K562 (cell line): ENCODE measurements around the gene TMEM245. TPM values are rescaled to one million over a fixed set of nuclear protein-coding genes. Genes with fewer than 3 reads are reported as not detected.

Experiments
- ATAC-seq: fragments of 200-7000 bp; cut with Tn5 transposase; 3 replicates; pipeline ENCODE4 v1.9.1; 2020; ENCODE audit warnings: moderate library complexity
- BruUV-seq: library from RNA; stranded (reverse); fragments of 400-500 nt; replicated peaks from 2 replicates; lab custom pipeline; 2021; lab: Mats Ljungman, UMichigan
- CTCF ChIA-PET: fragments of 300-600 bp; formaldehyde crosslinking; extraction: SDS; loops from one replicate; lab custom pipeline; 2021; ENCODE audit warnings: low intra/inter-chr PET ratio; lab: Yijun Ruan, JAX
- POLR2A ChIA-PET: fragments of 300-600, 350-650 bp; sonication (Branson Sonifier 250); formaldehyde crosslinking; extraction: SDS; loops from one replicate; lab custom pipeline; 2021; ENCODE audit warnings: antibody characterized with exemption, inconsistent platforms; lab: Yijun Ruan, JAX
- DNase-seq, 4 experiments: peaks; one replicate each; pipeline versions ENCODE4 v3.0.0 to v3.0.0-alpha.2; 2011 to 2018; ENCODE audit warnings: low spot score in 3 of 4, mixed read lengths in 3 of 4; ENCODE audit errors: extremely low read depth in 1 of 4
- FAIRE-seq: peaks from 2 replicates; lab custom pipeline; 2011; peaks lifted over from hg19 to GRCh38; lab: Jason Lieb, UNC
- H2AFZ ChIP-seq: 2 replicates; pipeline ENCODE4 v1.6.0; 2011; ENCODE audit warnings: low read depth, low read length, control low read depth, inconsistent platforms
- H3K27ac ChIP-seq: fragments of 200-600 bp; 3 replicates; pipeline ENCODE4 v1.8.0; 2011; ENCODE audit warnings: low read depth, mild to moderate bottlenecking, control low read depth, inconsistent platforms, low read length, moderate library complexity, mixed read lengths; ENCODE audit errors: extremely low read depth
- H3K27me3 ChIP-seq, 2 experiments: fragments of 300-600 bp in 1 of 2; 2 replicates in 1 of 2; 3 replicates in 1 of 2; pipeline versions ENCODE4 v1.6.0 to v1.8.0; 2011; ENCODE audit warnings: inconsistent platforms in 2 of 2, low read length in 2 of 2, mild to moderate bottlenecking in 1 of 2, mixed read lengths in 1 of 2, moderate library complexity in 1 of 2; ENCODE audit not compliant: control insufficient read depth in 2 of 2, insufficient read depth in 2 of 2
- H3K36me3 ChIP-seq: fragments of 300-600 bp; 3 replicates; pipeline ENCODE4 v1.8.0; 2011; ENCODE audit warnings: mild to moderate bottlenecking, low read length, inconsistent platforms; ENCODE audit not compliant: control insufficient read depth, insufficient read depth
- H3K4me1 ChIP-seq, 2 experiments: fragments of 200-600 bp in 1 of 2; replicated peaks in 1 of 2; 2 replicates in 1 of 2; 3 replicates in 1 of 2; pipeline versions ENCODE4 v1.5.1 to v1.8.0; 2011; ENCODE audit warnings: inconsistent platforms in 2 of 2, low read length in 2 of 2, mild to moderate bottlenecking in 1 of 2, mixed read lengths in 1 of 2, moderate library complexity in 1 of 2; ENCODE audit not compliant: control insufficient read depth in 2 of 2, insufficient read depth in 2 of 2
- H3K4me2 ChIP-seq: 2 replicates; pipeline ENCODE4 v1.6.1; 2011; ENCODE audit warnings: low read length, control low read depth, inconsistent platforms, mixed read lengths; ENCODE audit not compliant: insufficient read depth
- H3K4me3 ChIP-seq: fragments of 200-600 bp; sonication (generic), shearing (Covaris generic); 2 replicates; pipeline ENCODE4 v1.5.1; 2016; ENCODE audit warnings: control low read depth, inconsistent platforms
- H3K79me2 ChIP-seq: fragments of 200-600 bp; 3 replicates; pipeline ENCODE4 v1.8.0; 2011; ENCODE audit warnings: low read length, inconsistent platforms; ENCODE audit not compliant: control insufficient read depth, insufficient read depth
- H3K9ac ChIP-seq, 2 experiments: 2 replicates each; pipeline versions ENCODE4 v1.6.0 to v1.6.1; 2011; ENCODE audit warnings: low read depth in 2 of 2, low read length in 2 of 2, control low read depth in 1 of 2, inconsistent platforms in 1 of 2, mild to moderate bottlenecking in 1 of 2, mixed read lengths in 1 of 2; ENCODE audit not compliant: insufficient read depth in 1 of 2
- H3K9me1 ChIP-seq: one replicate; pipeline ENCODE4 v1.6.0; 2011; ENCODE audit warnings: inconsistent platforms, mild to moderate bottlenecking, low read length, moderate library complexity; ENCODE audit not compliant: control insufficient read depth, insufficient read depth
- H3K9me3 ChIP-seq: replicated peaks from 2 replicates; pipeline ENCODE4 v1.5.1; 2011; ENCODE audit warnings: low read depth, low read length, inconsistent platforms; ENCODE audit not compliant: control insufficient read depth, insufficient read depth
- H4K20me1 ChIP-seq: replicated peaks from 2 replicates; pipeline ENCODE4 v1.6.1; 2011; ENCODE audit warnings: low read length, inconsistent platforms, mixed read lengths; ENCODE audit not compliant: control insufficient read depth, insufficient read depth
- GTF2B ChIP-seq: IDR thresholded peaks from 2 replicates; pipeline ENCODE4 v1.6.1; 2011; ENCODE audit not compliant: insufficient read length; ENCODE audit errors: extremely low read depth
- NELFE ChIP-seq: IDR thresholded peaks from 2 replicates; pipeline ENCODE4 v1.6.1; 2011; ENCODE audit warnings: mild to moderate bottlenecking; ENCODE audit not compliant: insufficient read depth, insufficient read length
- TAF1 ChIP-seq: IDR thresholded peaks from 2 replicates; pipeline ENCODE4 v1.6.1; 2011; ENCODE audit warnings: mild to moderate bottlenecking, low read length, moderate library complexity; ENCODE audit not compliant: insufficient read depth, control insufficient read depth, severe bottlenecking; ENCODE audit errors: extremely low read depth
- THAP7 ChIP-seq: fragments of 250-450 bp; sonication (Bioruptor Pico); IDR thresholded peaks from 2 replicates; pipeline ENCODE4 v1.5.0; 2021
- ZNF318 ChIP-seq, 2 experiments: fragments of 450-650 bp; IDR thresholded peaks; 2 replicates each; pipeline ENCODE4 v1.6.1; 2016; ENCODE audit warnings: mild to moderate bottlenecking in 2 of 2, borderline replicate concordance in 1 of 2, low read depth in 1 of 2, moderate library complexity in 1 of 2
- ZNF449 ChIP-seq: fragments of 250-450 bp; sonication (Bioruptor Pico); IDR thresholded peaks from 2 replicates; pipeline ENCODE4 v1.8.0; 2022; ENCODE audit warnings: moderate library complexity, mild to moderate bottlenecking, inconsistent platforms
- in situ Hi-C: fragments of 300-500 bp; cut with MboI; formaldehyde crosslinking; loops from 4 replicates; pipeline ENCODE4 v1.15.0; 2018; ENCODE audit warnings: inconsistent platforms, mixed read lengths
- intact Hi-C: fragments of 100-400 bp; cut with micrococcal nuclease; formaldehyde crosslinking; loops from 2 replicates; pipeline ENCODE4 v1.14.2; 2022
- polyA plus RNA-seq, 8 experiments: library from polyadenylated mRNA; depleted of rRNA in 4 of 8; stranded (reverse) in 5 of 8; unstranded in 3 of 8; fragments of >200 nt; fragmentation: Nextera tagmentation in 2 of 8; fragmentation: Illumina TruSeq in 1 of 8; extraction: Ambion mirVana in 2 of 8; extraction: Trizol in 1 of 8; gene quantifications; 2 replicates each; pipeline versions ENCODE4 v1.2.1 to v1.2.3, GENCODE V29; 2011 to 2014; ENCODE audit warnings: inconsistent platforms in 1 of 8, missing spikeins in 1 of 8
- total RNA-seq, 7 experiments: library from RNA; depleted of rRNA in 6 of 7; stranded (reverse); fragments of >200 nt in 6 of 7; fragmentation: Illumina TruSeq in 2 of 7; extraction: Trizol in 2 of 7; gene quantifications; 2 replicates each; pipeline versions ENCODE4 v1.2.1 to v1.2.3, GENCODE V29; 2011 to 2021; ENCODE audit warnings: low replicate concordance in 1 of 7

The TMEM245 gene
- total and polyA plus RNA-seq, 9 of the 15 experiments (the other 6 are each of a cell fraction or from before 2014, with no cell fraction given), result 8.5 to 43.2 (median 24.3) TPM

- Histone ChIP-seq H3K9me3 (no peaks in the 10 kb centered on the region), H3K27ac (no peak overlapping the region), H4K20me1 (no peaks in the 10 kb centered on the region), H2AFZ (no peak overlapping the region), H3K36me3 (peaks cover 94% of the 10 kb centered on the region), H3K9ac (no peak overlapping the region), H3K4me1 (no peaks in the 10 kb centered on the region; a peak in 1 of 5 replicates), H3K27me3 (no peaks in the 10 kb centered on the region), H3K9me1 (no peaks in the 10 kb centered on the region), H3K4me3 (no peak overlapping the region), H3K4me2 (no peak overlapping the region), H3K79me2 (peaks cover 58% of the 10 kb centered on the region)
- ATAC-seq, result no peak
- no peak for FAIRE-seq
- CTCF ChIA-PET, result no interaction called here
- TF ChIP-seq NELFE (no peak), THAP7 (CRISPR knock-in tag) (no peak), GTF2B (no peak), TAF1 (no peak), ZNF449 (CRISPR knock-in tag) (no peak), ZNF318 (IDR thresholded peaks at IDR 0.05; ENCODE audit: borderline replicate concordance in 1 of 2, low read depth in 1 of 2) (no peak)
- no TSS peak for BruUV-seq
- POLR2A ChIA-PET, result interaction anchor here (1.2 kb wide), 1 partner anchor 16 kb away, joined by 3 read pairs; no protein-coding TSS in a partner anchor
- intact Hi-C loops, result no loop called here
- in situ Hi-C loops, result no loop called here
- no peak for DNase-seq
Observed at GRCh38 chr9:109092051-109092580, 27.6 kb downstream of the TMEM245 start.
